ENCODE measurements around the gene ETNK2. TPM values are rescaled to one million over a fixed set of nuclear protein-coding genes. Genes with fewer than 3 reads are reported as not detected.

The ETNK2 gene
- total and polyA plus RNA-seq, 2 of the 4 experiments (the other 2 are of a cell fraction): 18.9 to 26.0 TPM

DNA sequence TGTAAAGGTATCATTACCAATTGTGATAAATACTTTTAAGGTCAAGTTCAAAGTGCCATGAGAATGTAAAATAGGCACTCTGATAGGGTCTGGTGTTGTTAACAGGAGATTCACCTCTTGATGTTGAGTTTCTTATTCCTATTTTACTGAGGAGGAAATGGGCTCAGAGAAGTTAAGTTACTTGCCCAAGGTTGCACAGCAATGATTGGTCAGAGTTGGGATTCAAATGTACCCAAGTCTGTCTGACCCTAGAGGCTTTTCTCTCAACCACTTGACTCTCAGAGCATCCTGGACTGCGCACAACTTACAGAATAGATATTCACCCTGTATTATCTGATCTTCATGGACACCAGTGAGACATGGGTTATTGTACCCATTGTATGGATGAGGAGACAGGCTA lies 45.0 kb downstream of the ETNK2 start:
- no peak overlapping the region for H4K91ac ChIP-seq (ENCODE audit: insufficient read depth, low read depth, low read length)
- H3K4me2 ChIP-seq (ENCODE audit: low read depth, low read length): no peak overlapping the region
- H3K9me3 ChIP-seq (ENCODE audit: control insufficient read depth, insufficient read depth, low read length): no peaks in the 10 kb centered on the region
- ATAC-seq (ENCODE audit: low read depth) (no peak), DNase-seq (no peak)
- intact Hi-C loops (cut with micrococcal nuclease): no loop called here
- H2BK20ac ChIP-seq (ENCODE audit: low read depth, low read length): no peak overlapping the region
- no peak overlapping the region for H4K5ac ChIP-seq (ENCODE audit: low read depth, low read length)
- CTCF ChIA-PET: no interaction called here
- no TSS peak for BruUV-seq (replicated peaks)
- H2BK120ac ChIP-seq (ENCODE audit: low read depth, low read length): no peak overlapping the region
- in situ Hi-C loops (cut with MboI; ENCODE audit: low sequenced_read_pairs): no loop called here
- no peak overlapping the region for H3K4me3 ChIP-seq (ENCODE audit: insufficient read depth, low read depth, low read length)
- H3K23ac ChIP-seq (ENCODE audit: low read depth, low read length): no peak overlapping the region
- no peaks in the 10 kb centered on the region; the same call in 1 of the 2 replicates for H4K20me1 ChIP-seq (ENCODE audit: insufficient read depth, low read length)
- POLR2A ChIA-PET (ENCODE audit: unreplicated experiment): no interaction called here
- no peak overlapping the region for H3K27ac ChIP-seq (ENCODE audit: insufficient read depth, low read length)
- no peak overlapping the region for H2BK5ac ChIP-seq (ENCODE audit: low read depth, low read length, poor library complexity, severe bottlenecking)
- TF ChIP-seq ELK1 (IDR thresholded peaks at IDR 0.05; ENCODE audit: borderline replicate concordance, low read depth, low read length) (no peak), POLR2A (IDR thresholded peaks at IDR 0.05; ENCODE audit: low read depth, low read length) (no peak), NFE2L2 (IDR thresholded peaks at IDR 0.05; ENCODE audit: low read depth, low read length) (no peak), RAD21 (IDR thresholded peaks at IDR 0.05; ENCODE audit: low read length) (no peak), CEBPB (IDR thresholded peaks at IDR 0.05; ENCODE audit: low read depth, low read length) (no peak), MXI1 (IDR thresholded peaks at IDR 0.05; ENCODE audit: borderline replicate concordance, low read depth, low read length) (no peak), RFX5 (IDR thresholded peaks at IDR 0.05; ENCODE audit: low read depth, low read length) (no peak), RCOR1 (IDR thresholded peaks at IDR 0.05; ENCODE audit: insufficient replicate concordance, low read length) (no peak), CHD1 (IDR thresholded peaks at IDR 0.05; ENCODE audit: low read depth, low read length) (no peak), MAZ (IDR thresholded peaks at IDR 0.05; ENCODE audit: borderline replicate concordance, low read depth, low read length) (no peak), BHLHE40 (IDR thresholded peaks at IDR 0.05; ENCODE audit: low read depth, low read length) (no peak), SMC3 (IDR thresholded peaks at IDR 0.05; ENCODE audit: low read depth, low read length) (no peak), MAFK (IDR thresholded peaks at IDR 0.05; ENCODE audit: low read depth, low read length) (no peak), FOS (IDR thresholded peaks at IDR 0.05; ENCODE audit: low read depth, low read length) (no peak), USF2 (IDR thresholded peaks at IDR 0.05; ENCODE audit: low read depth, low read length) (no peak)
- TF ChIP-seq, protein P1, sequence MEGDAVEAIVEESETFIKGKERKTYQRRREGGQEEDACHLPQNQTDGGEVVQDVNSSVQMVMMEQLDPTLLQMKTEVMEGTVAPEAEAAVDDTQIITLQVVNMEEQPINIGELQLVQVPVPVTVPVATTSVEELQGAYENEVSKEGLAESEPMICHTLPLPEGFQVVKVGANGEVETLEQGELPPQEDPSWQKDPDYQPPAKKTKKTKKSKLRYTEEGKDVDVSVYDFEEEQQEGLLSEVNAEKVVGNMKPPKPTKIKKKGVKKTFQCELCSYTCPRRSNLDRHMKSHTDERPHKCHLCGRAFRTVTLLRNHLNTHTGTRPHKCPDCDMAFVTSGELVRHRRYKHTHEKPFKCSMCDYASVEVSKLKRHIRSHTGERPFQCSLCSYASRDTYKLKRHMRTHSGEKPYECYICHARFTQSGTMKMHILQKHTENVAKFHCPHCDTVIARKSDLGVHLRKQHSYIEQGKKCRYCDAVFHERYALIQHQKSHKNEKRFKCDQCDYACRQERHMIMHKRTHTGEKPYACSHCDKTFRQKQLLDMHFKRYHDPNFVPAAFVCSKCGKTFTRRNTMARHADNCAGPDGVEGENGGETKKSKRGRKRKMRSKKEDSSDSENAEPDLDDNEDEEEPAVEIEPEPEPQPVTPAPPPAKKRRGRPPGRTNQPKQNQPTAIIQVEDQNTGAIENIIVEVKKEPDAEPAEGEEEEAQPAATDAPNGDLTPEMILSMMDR (conservative IDR thresholded peaks at IDR 0.05; ENCODE audit: low read depth, low read length): no peak
- no CpG with 5 or more reads among the region's 1 CpG for WGBS, 2 experiments (ENCODE audit: extremely low coverage in 2 of 2, insufficient read length in 1 of 2)
- H3K4me1 ChIP-seq (ENCODE audit: control insufficient read depth, insufficient read depth, low read length): peaks cover 8% of the 10 kb centered on the region; the same call in 1 of the 2 replicates
- no peak overlapping the region for H2AFZ ChIP-seq (replicated peaks; ENCODE audit: low read length, poor library complexity)
- H3K9ac ChIP-seq (ENCODE audit: low read depth, low read length): no peak overlapping the region
- H2AK5ac ChIP-seq (ENCODE audit: low read depth, low read length): no peak overlapping the region
- H3K4ac ChIP-seq (ENCODE audit: low read depth, low read length): no peak overlapping the region
- H3K14ac ChIP-seq (replicated peaks; ENCODE audit: low read depth, low read length): no peak overlapping the region
- H3K56ac ChIP-seq (ENCODE audit: extremely low read depth, insufficient read depth, low read length): no peak overlapping the region
- H4K8ac ChIP-seq (ENCODE audit: low read depth in 2 of 2, low read length in 2 of 2): no peak overlapping the region
- peaks cover 3% of the 10 kb centered on the region; the same call in 1 of the 2 replicates for H3K9me1 ChIP-seq (ENCODE audit: insufficient read depth, low read length)
- H3K27me3 ChIP-seq (ENCODE audit: control insufficient read depth, insufficient read depth, low read length): no peaks in the 10 kb centered on the region
- no peak overlapping the region for H2AK9ac ChIP-seq (replicated peaks; ENCODE audit: low read depth, low read length, poor library complexity)
- H3K79me1 ChIP-seq (ENCODE audit: low read depth in 1 of 2, low read length in 2 of 2): peaks cover 0 to 8% of the 10 kb centered on the region in 2 experiments; a peak in 2 of 4 replicates
- no peaks in the 10 kb centered on the region for H3K36me3 ChIP-seq (ENCODE audit: control insufficient read depth, insufficient read depth, low read length)
- H2BK15ac ChIP-seq (ENCODE audit: low read depth, low read length): no peak overlapping the region
- H3K18ac ChIP-seq (ENCODE audit: low read depth, low read length): no peak overlapping the region
- dilution Hi-C loops (cut with HindIII; ENCODE audit: low sequenced_read_pairs, unreplicated experiment): no loop called here
